Measurements from ENCODE around the gene SCUBE2.

The SCUBE2 gene

DNA sequence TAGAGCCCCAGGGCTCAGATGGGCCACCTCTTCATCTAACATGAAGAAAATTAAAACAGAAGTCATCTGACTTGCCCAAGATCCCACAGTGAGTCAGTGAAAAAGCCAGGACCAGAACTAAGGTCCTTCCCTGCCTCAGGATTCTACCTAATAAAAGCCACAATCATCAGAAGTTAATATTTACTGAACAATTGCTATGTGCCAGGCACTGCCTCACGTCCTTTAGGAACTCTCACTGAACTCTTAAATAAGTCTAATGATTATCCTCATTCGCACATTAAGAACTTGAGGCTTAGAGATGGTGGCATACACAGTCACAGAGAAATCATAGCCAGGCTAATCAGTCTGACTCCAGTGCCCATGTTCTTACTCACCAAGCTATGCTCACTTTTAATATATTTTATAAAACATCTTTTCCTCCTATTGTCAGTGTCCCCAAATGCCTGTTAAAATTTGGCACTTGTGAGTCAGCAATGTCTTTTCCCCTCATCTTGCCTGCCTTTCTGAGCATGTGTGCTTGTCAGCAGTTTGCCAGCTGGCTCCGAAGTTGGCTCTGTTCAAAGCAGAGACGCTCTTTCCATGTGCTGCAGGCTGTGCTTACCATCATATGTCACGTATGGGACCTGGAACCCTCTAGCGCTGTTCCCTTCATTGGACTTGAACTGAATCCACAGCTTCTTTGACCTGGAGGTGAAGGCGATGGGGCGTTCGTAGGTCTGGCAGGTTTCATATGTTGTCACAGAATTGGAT lies 66.1 kb downstream of the SCUBE2 start:
- TF ChIP-seq, protein P1, sequence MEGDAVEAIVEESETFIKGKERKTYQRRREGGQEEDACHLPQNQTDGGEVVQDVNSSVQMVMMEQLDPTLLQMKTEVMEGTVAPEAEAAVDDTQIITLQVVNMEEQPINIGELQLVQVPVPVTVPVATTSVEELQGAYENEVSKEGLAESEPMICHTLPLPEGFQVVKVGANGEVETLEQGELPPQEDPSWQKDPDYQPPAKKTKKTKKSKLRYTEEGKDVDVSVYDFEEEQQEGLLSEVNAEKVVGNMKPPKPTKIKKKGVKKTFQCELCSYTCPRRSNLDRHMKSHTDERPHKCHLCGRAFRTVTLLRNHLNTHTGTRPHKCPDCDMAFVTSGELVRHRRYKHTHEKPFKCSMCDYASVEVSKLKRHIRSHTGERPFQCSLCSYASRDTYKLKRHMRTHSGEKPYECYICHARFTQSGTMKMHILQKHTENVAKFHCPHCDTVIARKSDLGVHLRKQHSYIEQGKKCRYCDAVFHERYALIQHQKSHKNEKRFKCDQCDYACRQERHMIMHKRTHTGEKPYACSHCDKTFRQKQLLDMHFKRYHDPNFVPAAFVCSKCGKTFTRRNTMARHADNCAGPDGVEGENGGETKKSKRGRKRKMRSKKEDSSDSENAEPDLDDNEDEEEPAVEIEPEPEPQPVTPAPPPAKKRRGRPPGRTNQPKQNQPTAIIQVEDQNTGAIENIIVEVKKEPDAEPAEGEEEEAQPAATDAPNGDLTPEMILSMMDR (IDR thresholded peaks at IDR 0.05; ENCODE audit: unreplicated experiment in 3 of 3), result no peak
- Mint-ChIP-seq H3K4me1 (peaks cover 57% of the 10 kb centered on the region), H3K27ac (peak overlapping the region in 1 of 3 experiments; percentile 17), H3K9me3 (no peaks in the 10 kb centered on the region), H3K27me3 (ENCODE audit: low read depth) (peaks cover 4% of the 10 kb centered on the region), H3K4me3 (no peak overlapping the region), H3K36me3 (ENCODE audit: low read depth) (no peaks in the 10 kb centered on the region)

DNA sequence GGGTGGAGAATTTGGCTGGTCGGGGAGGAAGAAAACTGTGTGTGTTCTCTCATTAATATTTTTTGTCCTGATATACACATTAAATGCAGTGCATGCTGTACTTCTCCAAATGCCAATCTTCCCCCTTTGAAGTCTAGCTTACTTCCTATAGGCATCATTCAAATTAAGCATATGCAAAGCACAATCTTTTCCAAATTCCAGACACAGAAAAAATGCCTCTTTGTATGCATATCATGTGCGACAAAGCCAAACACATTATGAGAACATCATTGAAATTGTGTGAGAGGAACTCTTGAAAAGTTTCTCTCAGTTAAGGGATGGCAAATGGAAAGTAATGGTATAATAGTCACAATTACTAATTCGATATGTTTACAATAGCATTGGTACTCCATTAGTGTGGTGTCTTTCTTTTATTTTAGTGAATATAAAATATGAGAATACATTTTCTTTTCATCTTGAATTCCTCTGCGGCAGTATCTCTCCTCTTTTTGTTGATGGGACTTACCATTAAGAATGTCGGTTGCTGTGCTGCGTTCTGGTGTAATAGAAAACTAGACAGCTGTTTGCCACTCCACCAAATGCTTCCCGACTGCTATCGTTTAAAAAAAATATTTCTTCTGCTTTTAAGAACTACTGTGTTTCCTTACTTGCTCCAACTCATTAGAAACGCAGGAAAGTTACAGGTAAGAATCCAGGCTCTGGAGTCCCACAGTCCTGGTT lies 68.3 kb downstream of the SCUBE2 start:
- Mint-ChIP-seq H3K27ac (peak overlapping the region in 2 of 3 experiments; percentile 8 to 48), H3K4me1 (peaks cover 39% of the 10 kb centered on the region), H3K9me3 (no peaks in the 10 kb centered on the region), H3K4me3 (no peak overlapping the region), H3K27me3 (ENCODE audit: low read depth) (peaks cover 4% of the 10 kb centered on the region), H3K36me3 (ENCODE audit: low read depth) (no peaks in the 10 kb centered on the region)
- TF ChIP-seq, protein P1 (IDR thresholded peaks at IDR 0.05; ENCODE audit: unreplicated experiment in 3 of 3), result no peak

GRCh38 chr11:9020916-9021315 lies 70.5 kb downstream of the SCUBE2 start:
- Mint-ChIP-seq H3K27me3 (ENCODE audit: low read depth) (no peaks in the 10 kb centered on the region), H3K27ac (no peak overlapping the region), H3K4me3 (no peak overlapping the region), H3K4me1 (peaks cover 37% of the 10 kb centered on the region), H3K9me3 (no peaks in the 10 kb centered on the region), H3K36me3 (ENCODE audit: low read depth) (no peaks in the 10 kb centered on the region)
- TF ChIP-seq, protein P1 (IDR thresholded peaks at IDR 0.05; ENCODE audit: unreplicated experiment in 3 of 3), result no peak

- Mint-ChIP-seq H3K9me3 (no peaks in the 10 kb centered on the region), H3K4me1 (peaks cover 39% of the 10 kb centered on the region)
Measured at GRCh38 chr11:9019861-9020260, 71.5 kb downstream of the SCUBE2 start.

DNA sequence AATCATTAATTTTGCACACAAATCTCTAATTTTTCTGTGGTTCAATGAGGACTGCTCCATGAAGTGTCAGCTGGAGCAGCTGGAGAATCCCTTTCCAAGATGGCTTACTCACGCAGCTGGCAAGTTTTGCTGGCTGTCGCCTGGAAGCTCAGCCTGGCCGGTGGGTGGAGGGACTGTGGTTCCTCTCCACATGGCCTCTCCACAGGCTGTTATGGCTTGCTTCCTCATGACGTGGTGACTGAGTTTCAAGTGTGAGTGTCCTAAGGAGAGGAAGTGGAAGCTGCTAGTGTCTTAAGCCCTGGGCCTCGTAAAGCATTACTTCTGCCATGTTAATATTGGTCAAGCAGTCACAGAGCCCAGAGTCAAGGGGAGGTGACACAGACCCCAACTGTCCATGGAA lies 73.6 kb downstream of the SCUBE2 start:
- Mint-ChIP-seq H3K36me3 (ENCODE audit: low read depth) (no peaks in the 10 kb centered on the region), H3K27ac (no peak overlapping the region), H3K4me3 (no peak overlapping the region), H3K27me3 (ENCODE audit: low read depth) (no peaks in the 10 kb centered on the region), H3K4me1 (peaks cover 24% of the 10 kb centered on the region), H3K9me3 (peaks cover 5% of the 10 kb centered on the region)
- TF ChIP-seq, protein P1 (IDR thresholded peaks at IDR 0.05; ENCODE audit: unreplicated experiment in 3 of 3), result no peak

More at GRCh38 chr11:9019861-9020260, 71.5 kb downstream of the SCUBE2 start:
- TF ChIP-seq, protein P1 (IDR thresholded peaks at IDR 0.05; ENCODE audit: unreplicated experiment in 3 of 3), result no peak
- H3K4me3 Mint-ChIP-seq, result no peak overlapping the region
- H3K27ac Mint-ChIP-seq, result no peak overlapping the region
- H3K27me3 Mint-ChIP-seq (ENCODE audit: low read depth), result no peaks in the 10 kb centered on the region
- no peaks in the 10 kb centered on the region for H3K36me3 Mint-ChIP-seq (ENCODE audit: low read depth)
